Uterus (tissue), 4 donors: ENCODE results near the gene ATF6B. TPM values are rescaled to one million over a fixed set of nuclear protein-coding genes. Genes with fewer than 3 reads are reported as not detected.
A peak's percentile ranks its signal among the peaks of the same experiment; 100 is the strongest.

ENCODE experiments used
- DNase-seq, 2 donors: peaks; one replicate each; pipeline ENCODE4 v3.0.0-alpha.2; 2019 to 2020
- H3K27ac ChIP-seq, 2 donors: fragments of 200-600 bp; sonication (generic); 1 replicate in 1 of 2; 2 replicates in 1 of 2; pipeline ENCODE4 v1.5.1; 2016 to 2018
- H3K27me3 ChIP-seq, 2 donors: fragments of 200-600 bp; sonication (generic); one replicate each; pipeline ENCODE4 v1.5.1; 2018 to 2019; ENCODE audit warnings: control low read depth in 1 of 2
- H3K36me3 ChIP-seq, 2 donors: fragments of 200-600 bp; sonication (generic); one replicate each; pipeline ENCODE4 v1.5.1; 2019; ENCODE audit warnings: control low read depth in 1 of 2
- H3K4me1 ChIP-seq, 2 donors: fragments of 200-600 bp; sonication (generic); one replicate each; pipeline ENCODE4 v1.5.1; 2018 to 2019; ENCODE audit warnings: control low read depth in 1 of 2
- H3K4me3 ChIP-seq, 2 donors: fragments of 200-600 bp; sonication (generic); 1 replicate in 1 of 2; 2 replicates in 1 of 2; pipeline ENCODE4 v1.5.1; 2018 to 2019; ENCODE audit warnings: mild to moderate bottlenecking in 1 of 2
- H3K9me3 ChIP-seq, 2 donors: fragments of 200-600 bp; sonication (generic); one replicate each; pipeline ENCODE4 v1.5.1; 2019; ENCODE audit warnings: control low read depth in 1 of 2
- CTCF ChIP-seq, 4 experiments: fragments of 200-600 bp in 2 of 4; fragments of 450-650 bp in 2 of 4; sonication (generic) in 2 of 4; IDR thresholded peaks; one replicate each; pipeline ENCODE4 v1.5.1; 2016 to 2019; ENCODE audit warnings: antibody characterized with exemption in 4 of 4, mild to moderate bottlenecking in 2 of 4, moderate library complexity in 1 of 4
- POLR2A ChIP-seq, 2 donors: fragments of 450-650 bp; IDR thresholded peaks; one replicate each; pipeline ENCODE4 v1.6.1; 2016; ENCODE audit warnings: antibody characterized with exemption in 2 of 2, mild to moderate bottlenecking in 1 of 2, moderate library complexity in 1 of 2
- intact Hi-C: fragments of 100-400 bp; cut with DNase I; formaldehyde crosslinking; loops from one replicate; pipeline ENCODE4 v1.15.1; 2023; ENCODE audit warnings: low total_unique reads
- total RNA-seq, 4 donors: library from RNA; depleted of rRNA in 3 of 4; stranded (reverse); fragments of >200 nt in 3 of 4; gene quantifications; one replicate each; pipeline versions ENCODE4 v1.1.0 to v1.2.4, GENCODE V29; 2014 to 2023
- donor health status: DM: yes; HTN: yes; CAD: no.

ATF6B gene
- total RNA-seq, 4 donors from 2014 or later: 16.4 to 121 (median 33.6) TPM

- H3K4me3 ChIP-seq: peak overlapping the region; percentile 60 to 79
- intact Hi-C loops: loop anchor here (10.0 kb wide), 1 partner anchor 45 kb away; the partner anchor contains the start of genes AGPAT1 and RNF5
Observed at GRCh38 chr6:32129297-32130088, 1.4 kb upstream of the ATF6B start.

GRCh38 chr6:32128751-32129296 lies 778 bp upstream of the ATF6B start:
- no peak for TF ChIP-seq CTCF (IDR thresholded peaks at IDR 0.05)
- TF ChIP-seq POLR2A (IDR thresholded peaks at IDR 0.05): no peak
- Histone ChIP-seq H3K4me1 (peaks cover 0 to 19% of the 10 kb centered on the region in 2 donors), H3K27me3 (no peaks in the 10 kb centered on the region), H3K4me3 (peak overlapping the region in 1 of 2 donors; percentile 4), H3K36me3 (no peaks in the 10 kb centered on the region), H3K27ac (peak overlapping the region; percentile 92 to 98), H3K9me3 (no peaks in the 10 kb centered on the region)
- no peak for DNase-seq
- intact Hi-C loops: loop anchor here (10.0 kb wide), 1 partner anchor 46 kb away; the partner anchor contains the start of genes AGPAT1 and RNF5

More at GRCh38 chr6:32129297-32130088, 1.4 kb upstream of the ATF6B start:
- Histone ChIP-seq H3K27me3 (no peaks in the 10 kb centered on the region), H3K36me3 (no peaks in the 10 kb centered on the region), H3K4me1 (peaks cover 0 to 19% of the 10 kb centered on the region in 2 donors), H3K9me3 (no peaks in the 10 kb centered on the region), H3K27ac (peak overlapping the region; percentile 92 to 98)
- TF ChIP-seq CTCF (IDR thresholded peaks at IDR 0.05) (no peak), POLR2A (IDR thresholded peaks at IDR 0.05) (no peak)
- DNase-seq: no peak

GRCh38 chr6:32127409-32127716 lies 683 bp downstream of the ATF6B start:
- Histone ChIP-seq H3K9me3 (no peaks in the 10 kb centered on the region), H3K27me3 (no peaks in the 10 kb centered on the region), H3K36me3 (no peaks in the 10 kb centered on the region), H3K4me1 (peaks cover 0 to 19% of the 10 kb centered on the region in 2 donors), H3K4me3 (peak overlapping the region; percentile 93 to 97), H3K27ac (peak overlapping the region; percentile 84 to 89)
- TF ChIP-seq CTCF (IDR thresholded peaks at IDR 0.05): no peak
- TF ChIP-seq POLR2A (IDR thresholded peaks at IDR 0.05): no peak
- no peak for DNase-seq
- intact Hi-C loops: loop anchor here (10.0 kb wide), 1 partner anchor 47 kb away; the partner anchor contains the start of genes AGPAT1 and RNF5

- Histone ChIP-seq H3K4me1 (peaks cover 0 to 19% of the 10 kb centered on the region in 2 donors), H3K27me3 (no peaks in the 10 kb centered on the region), H3K27ac (peak overlapping the region; percentile 84 to 89), H3K4me3 (peak overlapping the region in 1 of 2 donors; percentile 97), H3K9me3 (no peaks in the 10 kb centered on the region), H3K36me3 (no peaks in the 10 kb centered on the region)
- no peak for TF ChIP-seq CTCF (IDR thresholded peaks at IDR 0.05)
- intact Hi-C loops: loop anchor here (10.0 kb wide), 1 partner anchor 48 kb away; the partner anchor contains the start of genes AGPAT1 and RNF5
- DNase-seq: no peak
Observed at GRCh38 chr6:32126880-32127279, 1.2 kb downstream of the ATF6B start.

GRCh38 chr6:32123681-32124080 lies 4.4 kb downstream of the ATF6B start:
- Histone ChIP-seq H3K27me3 (no peaks in the 10 kb centered on the region), H3K4me3 (no peak overlapping the region), H3K9me3 (no peaks in the 10 kb centered on the region), H3K4me1 (peaks cover 0 to 17% of the 10 kb centered on the region in 2 donors), H3K36me3 (no peaks in the 10 kb centered on the region), H3K27ac (no peak overlapping the region)
- intact Hi-C loops: loop anchor here (10.0 kb wide), 1 partner anchor 51 kb away; the partner anchor contains the start of genes AGPAT1 and RNF5
- DNase-seq: no peak
- no peak for TF ChIP-seq POLR2A (IDR thresholded peaks at IDR 0.05)
- no peak for TF ChIP-seq CTCF (IDR thresholded peaks at IDR 0.05)
